Small intestine (tissue), 7 donors: ENCODE data around the gene CFAP46. TPM values are rescaled to one million over a fixed set of nuclear protein-coding genes. Genes with fewer than 3 reads are reported as not detected.

ENCODE experiments used
- DNase-seq, 2 donors: peaks; one replicate each; pipeline versions ENCODE4 v3.0.0 to v3.0.0-alpha.2; 2013
- FAIRE-seq: peaks from 2 replicates; lab custom pipeline; 2012; peaks lifted over from hg19 to GRCh38; lab: Jason Lieb, UNC
- H3K27ac ChIP-seq, 3 donors: one replicate each; pipeline ENCODE4 v1.5.1; 2013; ENCODE audit warnings: low read length in 2 of 3, mild to moderate bottlenecking in 2 of 3, control low read depth in 1 of 3, inconsistent platforms in 1 of 3, low read depth in 1 of 3, moderate library complexity in 1 of 3
- H3K27me3 ChIP-seq, 3 donors: one replicate each; pipeline ENCODE4 v1.6.1; 2013; ENCODE audit warnings: low read length in 3 of 3, inconsistent platforms in 1 of 3; ENCODE audit not compliant: control insufficient read depth in 3 of 3, insufficient read depth in 3 of 3
- H3K36me3 ChIP-seq, 3 donors: one replicate each; pipeline ENCODE4 v1.6.1; 2013; ENCODE audit warnings: low read length in 3 of 3, inconsistent platforms in 1 of 3, low read depth in 1 of 3, mild to moderate bottlenecking in 1 of 3, moderate library complexity in 1 of 3; ENCODE audit not compliant: control insufficient read depth in 3 of 3, insufficient read depth in 2 of 3
- H3K4me1 ChIP-seq, 3 donors: one replicate each; pipeline ENCODE4 v1.6.1; 2013; ENCODE audit warnings: low read length in 2 of 3, inconsistent platforms in 1 of 3, low read depth in 1 of 3, mild to moderate bottlenecking in 1 of 3, moderate library complexity in 1 of 3; ENCODE audit not compliant: control insufficient read depth in 3 of 3, insufficient read depth in 2 of 3
- H3K4me3 ChIP-seq, 3 donors: one replicate each; pipeline ENCODE4 v1.5.1; 2013; ENCODE audit warnings: low read length in 3 of 3, control low read depth in 1 of 3, inconsistent platforms in 1 of 3, low read depth in 1 of 3, mild to moderate bottlenecking in 1 of 3, moderate library complexity in 1 of 3
- H3K9me3 ChIP-seq, 2 donors: one replicate each; pipeline ENCODE4 v1.6.1; 2013; ENCODE audit warnings: low read depth in 1 of 2, low read length in 1 of 2; ENCODE audit not compliant: control insufficient read depth in 2 of 2, insufficient read depth in 1 of 2
- WGBS, 3 donors: extraction: QIAGEN DNeasy Blood & Tissue Kit; methylation state at CpG; one replicate each; pipeline ENCODE4 v1.1.7; 2013; 5-methylcytosine and 5-hydroxymethylcytosine counted together
- polyA plus RNA-seq, 4 donors: library from polyadenylated mRNA; stranded (reverse) in 3 of 4; unstranded in 1 of 4; fragments of 200-250 nt in 3 of 4; fragments of 120-200 nt in 1 of 4; gene quantifications; one replicate each; pipeline versions ENCODE4 v1.2.1 to v1.2.3, GENCODE V29; 2013
- donor health status: healthy with polysubstance abuse.
- donor health status: control.
- donor health status: control.
- donor health status: Bipolar disorder and iron deficiency.
- donor health status: healthy.

The CFAP46 gene
- polyA plus RNA-seq, 4 donors, result 0.27 to 0.43 TPM; not detected in 2

- no peak overlapping the region for H3K27ac ChIP-seq
- 71 to 75% (median 74%) methylated on average over 24 to 26 of the region's 28 CpGs for WGBS, 3 donors
- no peaks in the 10 kb centered on the region for H3K36me3 ChIP-seq
- no peaks in the 10 kb centered on the region for H3K9me3 ChIP-seq
- DNase-seq (no peak), FAIRE-seq (no peak)
- no peaks in the 10 kb centered on the region for H3K4me1 ChIP-seq
- no peaks in the 10 kb centered on the region for H3K27me3 ChIP-seq
- H3K4me3 ChIP-seq, result no peak overlapping the region
Observed at GRCh38 chr10:132813560-132814468, 128.6 kb downstream of the CFAP46 start.

GRCh38 chr10:132813001-132813401 lies 129.4 kb downstream of the CFAP46 start:
- H3K36me3 ChIP-seq, result no peaks in the 10 kb centered on the region
- 81 to 93% (median 91%) methylated on average over 10 of the region's 10 CpGs for WGBS, 3 donors
- H3K9me3 ChIP-seq, result no peaks in the 10 kb centered on the region
- no peak for DNase-seq
- H3K27me3 ChIP-seq, result no peaks in the 10 kb centered on the region
- no peak for FAIRE-seq
- no peak overlapping the region for H3K4me3 ChIP-seq
- H3K4me1 ChIP-seq, result no peaks in the 10 kb centered on the region
- H3K27ac ChIP-seq, result no peak overlapping the region

- Histone ChIP-seq H3K9me3 (no peaks in the 10 kb centered on the region), H3K4me3 (no peak overlapping the region), H3K36me3 (no peaks in the 10 kb centered on the region), H3K27ac (no peak overlapping the region), H3K27me3 (no peaks in the 10 kb centered on the region), H3K4me1 (no peaks in the 10 kb centered on the region)
- 71 to 83% (median 76%) methylated on average over 10 to 11 of the region's 11 CpGs for WGBS, 3 donors
- DNase-seq, result no peak
- FAIRE-seq, result no peak
Observed at GRCh38 chr10:132812520-132812919, 129.8 kb downstream of the CFAP46 start.

GRCh38 chr10:132811891-132812481 lies 130.4 kb downstream of the CFAP46 start:
- Histone ChIP-seq H3K36me3 (no peaks in the 10 kb centered on the region), H3K27me3 (no peaks in the 10 kb centered on the region), H3K27ac (no peak overlapping the region), H3K4me3 (no peak overlapping the region), H3K9me3 (no peaks in the 10 kb centered on the region), H3K4me1 (no peaks in the 10 kb centered on the region)
- 85 to 88% (median 87%) methylated on average over 25 to 26 of the region's 26 CpGs for WGBS, 3 donors
- no peak for DNase-seq
- FAIRE-seq, result no peak

- FAIRE-seq (no peak), DNase-seq (no peak)
- Histone ChIP-seq H3K27me3 (no peaks in the 10 kb centered on the region), H3K4me3 (no peak overlapping the region), H3K27ac (no peak overlapping the region), H3K36me3 (no peaks in the 10 kb centered on the region), H3K9me3 (no peaks in the 10 kb centered on the region), H3K4me1 (no peaks in the 10 kb centered on the region)
- WGBS, 3 donors, result 71 to 76% (median 74%) methylated on average over 28 to 33 of the region's 33 CpGs
Observed at GRCh38 chr10:132810807-132811700, 131.3 kb downstream of the CFAP46 start.

GRCh38 chr10:132810141-132810806 lies 132.1 kb downstream of the CFAP46 start:
- WGBS, 3 donors, result 82 to 84% (median 83%) methylated on average over 35 to 39 of the region's 39 CpGs

GRCh38 chr10:132809232-132810140 lies 132.9 kb downstream of the CFAP46 start:
- Histone ChIP-seq H3K36me3 (no peaks in the 10 kb centered on the region), H3K4me1 (no peaks in the 10 kb centered on the region), H3K27me3 (no peaks in the 10 kb centered on the region), H3K27ac (no peak overlapping the region), H3K4me3 (no peak overlapping the region), H3K9me3 (no peaks in the 10 kb centered on the region)
- FAIRE-seq, result no peak
- no peak for DNase-seq
- 78 to 83% (median 79%) methylated on average over 38 of the region's 38 CpGs for WGBS, 3 donors

More at GRCh38 chr10:132810141-132810806, 132.1 kb downstream of the CFAP46 start:
- Histone ChIP-seq H3K36me3 (no peaks in the 10 kb centered on the region), H3K27ac (no peak overlapping the region), H3K27me3 (no peaks in the 10 kb centered on the region), H3K4me1 (no peaks in the 10 kb centered on the region), H3K4me3 (no peak overlapping the region), H3K9me3 (no peaks in the 10 kb centered on the region)
- no peak for FAIRE-seq
- DNase-seq, result no peak
